Spleen (tissue), 7 donors: ENCODE data around the gene KLK14.

ENCODE experiments used
- POLR2A ChIP-seq, 3 donors: fragments of 450-650 bp; IDR thresholded peaks; one replicate each; pipeline ENCODE4 v1.5.1; 2017; ENCODE audit warnings: antibody characterized with exemption in 3 of 3, mild to moderate bottlenecking in 1 of 3
- POLR2AphosphoS5 ChIP-seq, 3 donors: sonication (generic); formaldehyde crosslinking; IDR thresholded peaks; one replicate each; pipeline ENCODE4 v1.5.1; 2017; ENCODE audit warnings: antibody characterized with exemption in 3 of 3
- TF ChIP-seq, protein P1 (sequence below), 11 experiments: fragments of 200-600 bp in 7 of 11; fragments of 450-650 bp in 4 of 11; sonication (generic) in 4 of 11; IDR thresholded peaks in 8 of 11; conservative IDR thresholded peaks in 3 of 11; 1 replicate in 7 of 11; 2 replicates in 4 of 11; pipeline versions ENCODE4 v1.4.0 to v1.8.0; 2016 to 2021; ENCODE audit warnings: antibody characterized with exemption in 11 of 11, inconsistent platforms in 4 of 11, mild to moderate bottlenecking in 1 of 11
- donor health status: DM: no; HTN: no; CAD: no; lungs with moderate emphysema.
- donor health status: DM: no; HTN: no; CAD: no.
- donor health status: DM: no; HTN: no; CAD: no.

DNA sequence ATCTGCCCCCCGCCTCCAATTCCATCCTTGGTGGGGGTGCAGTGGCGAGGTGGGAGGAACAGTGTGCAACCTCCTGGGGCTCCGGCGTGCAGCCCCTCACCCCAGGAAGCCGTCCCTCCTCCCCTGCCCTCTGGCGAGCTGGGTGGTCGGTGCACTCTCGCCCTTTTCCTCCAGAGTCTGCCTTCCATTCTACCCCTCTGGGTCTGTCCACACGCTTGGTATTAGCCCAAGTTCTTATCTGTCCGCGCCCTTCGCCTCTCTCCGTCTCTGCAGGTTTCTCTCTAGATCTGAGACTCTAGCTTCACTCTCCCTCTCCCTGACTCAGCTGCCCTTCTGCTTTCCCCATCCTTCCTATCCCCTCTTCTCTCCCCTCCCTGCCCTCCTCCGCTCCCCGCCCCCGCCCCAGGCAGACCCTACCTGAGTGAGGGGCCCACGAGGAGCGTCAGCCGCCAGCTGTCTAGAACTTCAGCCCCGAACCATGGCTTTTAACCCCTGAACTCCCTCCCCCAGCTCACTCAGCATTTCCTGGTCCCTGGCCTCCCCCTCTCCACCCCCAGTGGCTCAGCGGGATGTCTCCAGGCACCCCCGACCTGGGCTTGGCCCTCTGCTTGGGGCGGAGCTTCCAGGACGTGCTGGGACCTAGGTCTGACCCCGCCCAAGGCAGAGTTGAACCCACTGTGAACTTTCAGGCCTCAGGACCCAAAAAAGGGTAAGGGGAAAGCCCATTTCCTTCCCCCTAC lies 17.3 kb downstream of the KLK14 start:
- TF ChIP-seq POLR2AphosphoS5 (IDR thresholded peaks at IDR 0.05) (no peak), POLR2A (IDR thresholded peaks at IDR 0.05) (no peak)
- TF ChIP-seq, protein P1, sequence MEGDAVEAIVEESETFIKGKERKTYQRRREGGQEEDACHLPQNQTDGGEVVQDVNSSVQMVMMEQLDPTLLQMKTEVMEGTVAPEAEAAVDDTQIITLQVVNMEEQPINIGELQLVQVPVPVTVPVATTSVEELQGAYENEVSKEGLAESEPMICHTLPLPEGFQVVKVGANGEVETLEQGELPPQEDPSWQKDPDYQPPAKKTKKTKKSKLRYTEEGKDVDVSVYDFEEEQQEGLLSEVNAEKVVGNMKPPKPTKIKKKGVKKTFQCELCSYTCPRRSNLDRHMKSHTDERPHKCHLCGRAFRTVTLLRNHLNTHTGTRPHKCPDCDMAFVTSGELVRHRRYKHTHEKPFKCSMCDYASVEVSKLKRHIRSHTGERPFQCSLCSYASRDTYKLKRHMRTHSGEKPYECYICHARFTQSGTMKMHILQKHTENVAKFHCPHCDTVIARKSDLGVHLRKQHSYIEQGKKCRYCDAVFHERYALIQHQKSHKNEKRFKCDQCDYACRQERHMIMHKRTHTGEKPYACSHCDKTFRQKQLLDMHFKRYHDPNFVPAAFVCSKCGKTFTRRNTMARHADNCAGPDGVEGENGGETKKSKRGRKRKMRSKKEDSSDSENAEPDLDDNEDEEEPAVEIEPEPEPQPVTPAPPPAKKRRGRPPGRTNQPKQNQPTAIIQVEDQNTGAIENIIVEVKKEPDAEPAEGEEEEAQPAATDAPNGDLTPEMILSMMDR (IDR thresholded peaks at IDR 0.05 in 8 of 11, conservative IDR thresholded peaks at IDR 0.05 in 3 of 11) = no peak
